Type B pancreatic cell (in vitro differentiated cells): ENCODE results near the gene PKM. TPM values are rescaled to one million over a fixed set of nuclear protein-coding genes. Genes with fewer than 3 reads are reported as not detected.

Experiments
- DNase-seq: peaks from one replicate; pipeline ENCODE4 v3.0.0; 2021; ENCODE audit warnings: mixed read lengths; ENCODE audit not compliant: unreplicated experiment; ENCODE audit errors: extremely low spot score
- H3K27ac Mint-ChIP-seq: 2 replicates; pipeline ENCODE4 v1.8.0; 2021; ENCODE audit warnings: mild to moderate bottlenecking, mixed read lengths
- H3K27me3 Mint-ChIP-seq: 2 replicates; pipeline ENCODE4 v1.8.0; 2021; ENCODE audit warnings: mixed read lengths
- H3K36me3 Mint-ChIP-seq: 2 replicates; pipeline ENCODE4 v1.8.0; 2021; ENCODE audit warnings: mixed read lengths
- H3K4me1 Mint-ChIP-seq: one replicate; pipeline ENCODE4 v1.8.0; 2021; ENCODE audit warnings: mixed read lengths; ENCODE audit not compliant: unreplicated experiment
- H3K4me3 Mint-ChIP-seq: 2 replicates; pipeline ENCODE4 v1.8.0; 2021; ENCODE audit warnings: mild to moderate bottlenecking, mixed read lengths
- H3K9me3 Mint-ChIP-seq: 2 replicates; pipeline ENCODE4 v1.8.0; 2021; ENCODE audit warnings: mixed read lengths
- total RNA-seq: library from RNA; stranded (reverse); gene quantifications from 2 replicates; pipeline ENCODE4 v1.2.1, GENCODE V29; 2021; ENCODE audit warnings: low replicate concordance
- TF ChIP-seq, protein P1 (sequence below): fragments of 200-600 bp; sonication (generic); conservative IDR thresholded peaks from 2 replicates; pipeline ENCODE4 v1.5.0; 2021; ENCODE audit warnings: antibody characterized with exemption, mild to moderate bottlenecking

The PKM gene
- total RNA-seq, 1 donor from 2014 or later, result 663 TPM

GRCh38 chr15:72272213-72272996 is 41.4 kb upstream of the PKM start, which contains the start of gene PARP6:
TSS of gene PARP6 (minus strand) at chr15:72272554. CDS start at chr15:72267477, 5,077 bp downstream.
- H3K27me3 Mint-ChIP-seq, result peaks cover 18% of the 10 kb centered on the region
- H3K27ac Mint-ChIP-seq, result peak within 1 kb of the TSS; percentile 94
- TF ChIP-seq, protein P1, sequence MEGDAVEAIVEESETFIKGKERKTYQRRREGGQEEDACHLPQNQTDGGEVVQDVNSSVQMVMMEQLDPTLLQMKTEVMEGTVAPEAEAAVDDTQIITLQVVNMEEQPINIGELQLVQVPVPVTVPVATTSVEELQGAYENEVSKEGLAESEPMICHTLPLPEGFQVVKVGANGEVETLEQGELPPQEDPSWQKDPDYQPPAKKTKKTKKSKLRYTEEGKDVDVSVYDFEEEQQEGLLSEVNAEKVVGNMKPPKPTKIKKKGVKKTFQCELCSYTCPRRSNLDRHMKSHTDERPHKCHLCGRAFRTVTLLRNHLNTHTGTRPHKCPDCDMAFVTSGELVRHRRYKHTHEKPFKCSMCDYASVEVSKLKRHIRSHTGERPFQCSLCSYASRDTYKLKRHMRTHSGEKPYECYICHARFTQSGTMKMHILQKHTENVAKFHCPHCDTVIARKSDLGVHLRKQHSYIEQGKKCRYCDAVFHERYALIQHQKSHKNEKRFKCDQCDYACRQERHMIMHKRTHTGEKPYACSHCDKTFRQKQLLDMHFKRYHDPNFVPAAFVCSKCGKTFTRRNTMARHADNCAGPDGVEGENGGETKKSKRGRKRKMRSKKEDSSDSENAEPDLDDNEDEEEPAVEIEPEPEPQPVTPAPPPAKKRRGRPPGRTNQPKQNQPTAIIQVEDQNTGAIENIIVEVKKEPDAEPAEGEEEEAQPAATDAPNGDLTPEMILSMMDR, result peak; percentile 78
- DNase-seq, result peak; percentile 98
- no peaks in the 10 kb centered on the region for H3K9me3 Mint-ChIP-seq
- peaks cover 4% of the 10 kb centered on the region for H3K36me3 Mint-ChIP-seq
- H3K4me3 Mint-ChIP-seq, result peak within 1 kb of the TSS; percentile 94
- H3K4me1 Mint-ChIP-seq, result peaks cover 16% of the 10 kb centered on the region

DNA sequence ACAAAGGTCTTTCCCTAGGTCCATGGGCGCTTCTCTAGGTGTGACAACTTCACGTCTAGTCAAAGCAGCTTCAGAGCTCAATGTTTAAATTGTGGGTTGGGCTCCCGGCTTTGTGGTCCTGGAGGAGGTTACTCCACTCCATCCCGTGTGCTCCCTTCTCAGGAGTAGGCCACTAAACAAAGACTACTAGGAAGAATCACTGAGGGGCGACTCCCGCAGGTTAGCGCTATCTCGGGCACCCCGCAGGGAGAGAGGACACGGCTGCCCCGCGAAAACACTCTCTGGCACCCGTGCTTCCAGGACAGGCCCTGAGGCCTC is 40.9 kb upstream of the PKM start:
- peak overlapping the region; percentile 94 for H3K27ac Mint-ChIP-seq
- TF ChIP-seq, protein P1, result no peak

GRCh38 chr15:72271221-72271620 is 40.2 kb upstream of the PKM start:
- no peak for DNase-seq
- Mint-ChIP-seq H3K4me3 (peak overlapping the region; percentile 94), H3K27me3 (peaks cover 8% of the 10 kb centered on the region), H3K9me3 (no peaks in the 10 kb centered on the region), H3K4me1 (peaks cover 16% of the 10 kb centered on the region), H3K27ac (peak overlapping the region; percentile 94), H3K36me3 (peaks cover 8% of the 10 kb centered on the region)
- TF ChIP-seq, protein P1, result no peak

More for the DNA sequence above, 40.9 kb upstream of the PKM start:
- Mint-ChIP-seq H3K36me3 (peaks cover 8% of the 10 kb centered on the region), H3K27me3 (peaks cover 12% of the 10 kb centered on the region), H3K9me3 (no peaks in the 10 kb centered on the region), H3K4me3 (peak overlapping the region; percentile 94), H3K4me1 (peaks cover 16% of the 10 kb centered on the region)
- DNase-seq, result no peak

DNA sequence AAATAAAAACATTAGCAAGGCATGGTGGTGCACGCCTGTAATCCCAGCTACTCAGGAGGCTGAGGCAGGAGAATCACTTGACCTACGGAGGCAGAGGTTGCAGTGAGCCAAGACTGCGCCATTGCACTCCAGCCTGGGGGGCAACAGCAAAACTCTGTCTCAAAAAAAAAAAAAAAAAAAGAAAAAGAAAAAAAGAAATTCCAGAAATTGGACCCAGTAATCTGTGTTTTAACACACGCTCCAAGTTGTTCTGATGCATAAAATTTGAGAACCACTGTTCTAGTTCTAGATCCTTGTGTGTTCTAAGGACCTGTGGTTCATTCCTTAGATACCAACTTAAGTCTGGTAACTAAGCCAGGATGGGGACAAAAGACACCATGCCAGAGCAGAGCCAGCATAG is 38.7 kb upstream of the PKM start:
- Mint-ChIP-seq H3K4me1 (peaks cover 16% of the 10 kb centered on the region), H3K4me3 (peak overlapping the region; percentile 94), H3K36me3 (peaks cover 16% of the 10 kb centered on the region), H3K27me3 (no peaks in the 10 kb centered on the region), H3K9me3 (no peaks in the 10 kb centered on the region), H3K27ac (no peak overlapping the region)
- TF ChIP-seq, protein P1, result no peak
- no peak for DNase-seq

DNA sequence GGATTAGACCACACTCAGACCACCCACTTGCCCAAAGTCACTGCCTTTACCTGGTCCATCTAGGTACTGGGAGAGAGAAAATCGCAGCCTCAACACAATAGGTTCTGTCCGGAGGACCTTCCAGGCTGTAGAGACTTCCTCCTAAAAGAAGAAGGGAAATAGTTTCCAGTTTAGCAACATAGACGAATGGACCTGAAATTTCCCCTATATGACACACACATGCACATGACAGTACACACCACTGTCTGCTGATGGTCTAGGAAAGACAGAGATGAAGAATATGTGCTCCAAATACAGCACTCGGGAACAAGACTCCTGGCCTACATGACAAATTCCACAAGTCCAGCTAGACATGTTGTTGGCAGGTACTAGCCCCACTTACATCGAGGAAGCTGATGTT is 34.0 kb upstream of the PKM start:
- no peak for DNase-seq
- TF ChIP-seq, protein P1, result no peak
- Mint-ChIP-seq H3K9me3 (no peaks in the 10 kb centered on the region), H3K27me3 (no peaks in the 10 kb centered on the region), H3K27ac (no peak overlapping the region), H3K4me3 (no peak overlapping the region), H3K4me1 (no peaks in the 10 kb centered on the region), H3K36me3 (peaks cover 46% of the 10 kb centered on the region)
